C4-2B (cell line): ENCODE results near the gene C9orf152.

ENCODE experiments used
- CTCF ChIP-seq: fragments of 450-650 bp; conservative IDR thresholded peaks from 2 replicates; pipeline ENCODE4 v1.5.1; 2017; ENCODE audit warnings: mild to moderate bottlenecking
- ZFX ChIP-seq: fragments of 450-650 bp; IDR thresholded peaks from 2 replicates; pipeline ENCODE4 v1.6.1; 2017

GRCh38 chr9:110156902-110157301 is 51.1 kb downstream of the C9orf152 start:
- TF ChIP-seq CTCF (no peak), ZFX (no peak)
